Measurements from ENCODE around the gene C22orf39. TPM values are rescaled to one million over a fixed set of nuclear protein-coding genes. Genes with fewer than 3 reads are reported as not detected.

C22orf39 gene
- total RNA-seq, 3 donors from 2014 or later: 21.9 to 60.4 (median 28.0) TPM

- Histone ChIP-seq H3K4me3 (no peak overlapping the region), H3K4me1 (ENCODE audit: low read depth) (no peaks in the 10 kb centered on the region), H3K9me3 (no peaks in the 10 kb centered on the region), H3K36me3 (ENCODE audit: low read depth) (no peaks in the 10 kb centered on the region)
- peak in 1 of 3 donors; percentile 16 for DNase-seq
- no peak for TF ChIP-seq CTCF (IDR thresholded peaks at IDR 0.05)
- ATAC-seq: peak; percentile 10
- intact Hi-C loops (cut with DNase I, micrococcal nuclease): no loop called here
Measured at GRCh38 chr22:19407649-19408606, 39.6 kb downstream of the C22orf39 start.

- Histone ChIP-seq H3K9me3 (no peaks in the 10 kb centered on the region), H3K4me3 (no peak overlapping the region), H3K4me1 (ENCODE audit: low read depth) (no peaks in the 10 kb centered on the region), H3K36me3 (ENCODE audit: low read depth) (no peaks in the 10 kb centered on the region)
- TF ChIP-seq CTCF (IDR thresholded peaks at IDR 0.05): no peak
- ATAC-seq (no peak), DNase-seq (no peak)
- intact Hi-C loops (cut with DNase I, micrococcal nuclease): no loop called here
Measured at GRCh38 chr22:19406846-19407245, 40.7 kb downstream of the C22orf39 start.

GRCh38 chr22:19406281-19406811 lies 41.2 kb downstream of the C22orf39 start:
- TF ChIP-seq CTCF (IDR thresholded peaks at IDR 0.05): no peak
- intact Hi-C loops (cut with DNase I, micrococcal nuclease): no loop called here
- H3K36me3 ChIP-seq (ENCODE audit: low read depth): no peaks in the 10 kb centered on the region
- H3K4me3 ChIP-seq: no peak overlapping the region
- H3K4me1 ChIP-seq (ENCODE audit: low read depth): no peaks in the 10 kb centered on the region
- DNase-seq (no peak), ATAC-seq (no peak)
- no peaks in the 10 kb centered on the region for H3K9me3 ChIP-seq

GRCh38 chr22:19405652-19406051 lies 41.9 kb downstream of the C22orf39 start:
- H3K9me3 ChIP-seq: no peaks in the 10 kb centered on the region
- H3K4me3 ChIP-seq: no peak overlapping the region
- no peaks in the 10 kb centered on the region for H3K36me3 ChIP-seq (ENCODE audit: low read depth)
- TF ChIP-seq CTCF (IDR thresholded peaks at IDR 0.05): no peak
- ATAC-seq (no peak), DNase-seq (no peak)
- no peaks in the 10 kb centered on the region for H3K4me1 ChIP-seq (ENCODE audit: low read depth)
- intact Hi-C loops (cut with DNase I, micrococcal nuclease): no loop called here

GRCh38 chr22:19405133-19405532 lies 42.4 kb downstream of the C22orf39 start:
- Histone ChIP-seq H3K36me3 (ENCODE audit: low read depth) (no peaks in the 10 kb centered on the region), H3K4me1 (ENCODE audit: low read depth) (no peaks in the 10 kb centered on the region), H3K9me3 (no peaks in the 10 kb centered on the region), H3K4me3 (no peak overlapping the region)
- ATAC-seq (no peak), DNase-seq (no peak)
- intact Hi-C loops (cut with DNase I, micrococcal nuclease): no loop called here
- no peak for TF ChIP-seq CTCF (IDR thresholded peaks at IDR 0.05)
